Fibroblast of the aortic adventitia (primary cell): ENCODE data around the gene IL17REL. TPM values are rescaled to one million over a fixed set of nuclear protein-coding genes. Genes with fewer than 3 reads are reported as not detected.

Source experiments
- DNase-seq: peaks from one replicate; pipeline ENCODE4 v3.0.0-alpha.2; 2010; ENCODE audit warnings: low read depth
- H3K4me3 ChIP-seq: 2 replicates; pipeline ENCODE4 v1.5.1; 2011; ENCODE audit warnings: low read depth, mild to moderate bottlenecking, control low read depth, low read length, moderate library complexity
- total RNA-seq: library from RNA; depleted of rRNA; stranded (reverse); fragments of >200 nt; gene quantifications from 2 replicates; pipeline ENCODE4 v1.2.3, GENCODE V29; 2012; ENCODE audit warnings: low replicate concordance
- TF ChIP-seq, protein P1 (sequence below): IDR thresholded peaks from 2 replicates; pipeline ENCODE4 v1.5.1; 2011; ENCODE audit warnings: mild to moderate bottlenecking, low read length, control low read depth, inconsistent platforms; ENCODE audit not compliant: insufficient read depth

IL17REL gene
- total RNA-seq, 1 donor, result not detected

DNA sequence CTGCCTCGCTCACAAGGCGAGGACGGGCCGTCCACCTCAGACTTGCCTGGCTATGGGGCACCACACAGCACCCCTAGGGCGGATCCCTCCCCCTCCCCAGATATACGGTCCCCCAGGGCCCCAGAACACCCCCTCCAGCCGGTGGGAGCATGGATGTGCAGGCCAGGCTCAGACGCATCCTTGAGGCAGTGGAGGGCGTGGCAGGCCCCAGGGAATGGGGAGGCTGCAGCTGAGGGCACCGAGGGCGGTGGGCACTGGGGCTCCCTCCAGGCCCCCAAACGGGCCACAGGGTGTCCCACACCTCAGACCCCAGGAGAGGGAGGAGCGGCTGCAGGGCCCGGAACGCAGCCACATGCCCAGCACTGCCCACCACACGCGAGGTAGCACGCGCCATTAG is 33.5 kb upstream of the IL17REL start:
- DNase-seq, result no peak
- no peak overlapping the region for H3K4me3 ChIP-seq
- TF ChIP-seq, protein P1, sequence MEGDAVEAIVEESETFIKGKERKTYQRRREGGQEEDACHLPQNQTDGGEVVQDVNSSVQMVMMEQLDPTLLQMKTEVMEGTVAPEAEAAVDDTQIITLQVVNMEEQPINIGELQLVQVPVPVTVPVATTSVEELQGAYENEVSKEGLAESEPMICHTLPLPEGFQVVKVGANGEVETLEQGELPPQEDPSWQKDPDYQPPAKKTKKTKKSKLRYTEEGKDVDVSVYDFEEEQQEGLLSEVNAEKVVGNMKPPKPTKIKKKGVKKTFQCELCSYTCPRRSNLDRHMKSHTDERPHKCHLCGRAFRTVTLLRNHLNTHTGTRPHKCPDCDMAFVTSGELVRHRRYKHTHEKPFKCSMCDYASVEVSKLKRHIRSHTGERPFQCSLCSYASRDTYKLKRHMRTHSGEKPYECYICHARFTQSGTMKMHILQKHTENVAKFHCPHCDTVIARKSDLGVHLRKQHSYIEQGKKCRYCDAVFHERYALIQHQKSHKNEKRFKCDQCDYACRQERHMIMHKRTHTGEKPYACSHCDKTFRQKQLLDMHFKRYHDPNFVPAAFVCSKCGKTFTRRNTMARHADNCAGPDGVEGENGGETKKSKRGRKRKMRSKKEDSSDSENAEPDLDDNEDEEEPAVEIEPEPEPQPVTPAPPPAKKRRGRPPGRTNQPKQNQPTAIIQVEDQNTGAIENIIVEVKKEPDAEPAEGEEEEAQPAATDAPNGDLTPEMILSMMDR, result no peak

DNA sequence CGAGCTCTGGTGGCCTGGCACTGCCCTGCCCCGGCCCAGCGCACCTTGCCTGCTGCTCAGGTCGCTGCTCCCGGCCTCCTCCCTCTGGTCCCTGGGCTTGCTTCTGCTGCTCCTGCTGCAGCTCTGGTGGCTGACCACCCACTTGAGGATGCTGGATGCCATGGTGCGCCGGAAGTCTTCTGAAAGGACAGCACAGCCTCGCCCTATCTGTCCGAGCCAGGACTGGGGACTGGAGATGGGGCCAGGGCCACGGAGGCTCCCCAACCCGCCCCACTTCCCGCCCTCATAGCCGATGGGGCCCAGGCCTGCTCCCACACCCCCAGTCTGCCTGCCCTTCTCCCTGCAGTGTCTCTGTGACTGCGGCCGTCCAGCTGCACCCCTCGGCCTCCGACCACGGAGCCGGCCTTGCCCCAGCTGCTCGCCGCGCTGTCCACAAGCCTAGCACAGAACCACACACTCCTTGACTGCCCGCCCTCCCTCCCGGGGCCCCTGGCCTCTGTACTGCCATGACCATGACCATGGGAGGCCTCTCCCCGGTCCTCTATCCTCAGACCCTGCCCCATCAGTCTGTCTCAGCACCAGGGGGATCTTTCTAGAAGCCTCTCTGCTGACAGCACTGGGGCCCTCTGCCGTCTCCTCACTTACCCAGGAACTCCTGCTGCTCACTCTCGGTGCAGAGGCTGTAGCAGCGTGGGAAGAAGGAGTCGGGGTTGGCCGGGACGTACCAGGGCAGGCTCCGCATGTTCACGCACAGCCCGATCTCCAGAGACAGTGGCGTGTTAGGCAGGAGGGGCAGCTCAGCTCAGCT is 32.9 kb upstream of the IL17REL start:
- TF ChIP-seq, protein P1, result no peak
- DNase-seq, result no peak

DNA sequence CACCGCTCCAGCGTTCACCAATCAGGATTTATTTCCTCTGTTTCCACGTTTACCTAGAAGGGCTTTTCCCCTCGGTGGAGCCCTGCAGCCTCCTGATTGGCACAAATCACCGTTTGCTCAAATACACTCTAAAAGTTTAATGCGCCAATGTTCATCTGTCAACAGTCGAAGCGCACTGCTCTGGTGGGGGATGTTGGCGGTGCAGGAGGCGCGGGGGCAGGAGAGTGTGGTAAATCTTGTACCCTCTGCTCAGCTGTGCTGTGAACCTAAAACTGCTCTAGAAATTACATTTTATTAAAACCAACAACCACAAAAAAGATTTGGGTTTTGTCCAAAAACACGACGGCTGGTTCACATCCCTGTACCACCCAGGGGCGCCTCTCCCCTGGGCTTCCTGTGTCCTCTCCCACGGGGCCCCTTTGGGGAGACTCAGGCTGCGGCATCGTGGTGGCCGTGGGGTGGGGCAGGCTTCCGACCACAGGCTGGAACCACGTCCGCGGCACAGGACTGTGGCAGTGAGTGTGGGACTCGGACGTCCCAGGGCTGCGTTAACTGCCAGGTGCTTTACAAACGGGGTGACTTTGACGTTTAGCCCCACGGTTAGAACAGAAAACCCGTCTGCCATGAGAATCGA is 32.0 kb upstream of the IL17REL start:
- no peak for DNase-seq
- H3K4me3 ChIP-seq, result no peak overlapping the region
- TF ChIP-seq, protein P1, result no peak

More for the DNA sequence above, 32.9 kb upstream of the IL17REL start:
- H3K4me3 ChIP-seq, result no peak overlapping the region

DNA sequence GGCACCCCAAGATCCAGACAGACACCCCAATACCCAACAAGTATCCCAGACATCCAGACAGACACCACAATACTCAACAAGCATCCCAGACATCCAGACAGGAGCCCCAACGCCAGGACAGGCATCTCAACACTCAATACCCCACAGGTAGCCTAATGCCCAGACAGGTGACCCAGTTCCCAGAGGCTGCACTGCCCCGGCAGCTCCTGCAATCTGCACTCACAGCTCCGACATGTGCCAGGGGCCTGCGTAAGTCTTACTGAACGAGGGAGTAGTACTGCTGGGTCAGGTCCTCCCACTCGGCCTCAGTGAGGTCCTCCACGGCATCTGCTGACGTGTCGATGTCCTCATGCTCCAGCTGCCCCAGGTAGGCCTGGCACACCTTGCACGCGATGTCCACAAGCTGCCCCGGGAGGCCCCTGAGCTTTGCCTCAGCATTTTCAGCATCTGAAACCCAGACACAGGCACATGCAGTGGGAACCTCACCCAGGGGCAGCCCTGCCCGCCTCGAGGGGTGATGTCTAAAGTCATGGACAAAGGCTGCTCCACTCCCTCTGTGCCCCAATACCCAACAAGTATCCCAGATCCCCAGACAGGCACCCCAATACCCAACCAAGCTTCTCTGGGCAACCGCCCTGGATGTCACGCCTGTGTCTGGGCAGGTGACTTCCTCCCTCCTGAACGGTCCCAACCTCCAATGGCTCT is 28.9 kb upstream of the IL17REL start:
- no peak overlapping the region for H3K4me3 ChIP-seq
- TF ChIP-seq, protein P1, result no peak
- DNase-seq, result no peak

DNA sequence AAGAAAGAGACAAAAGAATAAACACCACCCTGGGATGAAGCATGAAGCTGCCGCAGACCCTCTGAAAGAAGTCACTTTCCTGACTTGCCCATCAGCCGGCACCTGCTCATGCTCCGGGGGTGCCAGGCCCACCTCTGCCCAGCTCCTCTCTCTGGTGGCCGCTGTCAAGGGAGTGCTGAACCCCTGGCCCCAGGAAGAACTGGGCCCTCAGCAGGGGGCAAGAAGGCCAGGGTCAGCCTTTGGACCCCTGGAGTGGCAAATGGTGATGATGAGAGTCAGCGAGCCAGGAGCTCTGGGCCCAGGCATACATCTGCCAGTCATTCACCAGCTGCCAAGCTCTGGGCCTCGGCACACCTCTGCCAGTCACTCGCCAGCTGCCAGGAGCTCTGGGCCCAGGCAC is 28.2 kb upstream of the IL17REL start:
- no peak for DNase-seq
- no peak overlapping the region for H3K4me3 ChIP-seq
- TF ChIP-seq, protein P1, result no peak

DNA sequence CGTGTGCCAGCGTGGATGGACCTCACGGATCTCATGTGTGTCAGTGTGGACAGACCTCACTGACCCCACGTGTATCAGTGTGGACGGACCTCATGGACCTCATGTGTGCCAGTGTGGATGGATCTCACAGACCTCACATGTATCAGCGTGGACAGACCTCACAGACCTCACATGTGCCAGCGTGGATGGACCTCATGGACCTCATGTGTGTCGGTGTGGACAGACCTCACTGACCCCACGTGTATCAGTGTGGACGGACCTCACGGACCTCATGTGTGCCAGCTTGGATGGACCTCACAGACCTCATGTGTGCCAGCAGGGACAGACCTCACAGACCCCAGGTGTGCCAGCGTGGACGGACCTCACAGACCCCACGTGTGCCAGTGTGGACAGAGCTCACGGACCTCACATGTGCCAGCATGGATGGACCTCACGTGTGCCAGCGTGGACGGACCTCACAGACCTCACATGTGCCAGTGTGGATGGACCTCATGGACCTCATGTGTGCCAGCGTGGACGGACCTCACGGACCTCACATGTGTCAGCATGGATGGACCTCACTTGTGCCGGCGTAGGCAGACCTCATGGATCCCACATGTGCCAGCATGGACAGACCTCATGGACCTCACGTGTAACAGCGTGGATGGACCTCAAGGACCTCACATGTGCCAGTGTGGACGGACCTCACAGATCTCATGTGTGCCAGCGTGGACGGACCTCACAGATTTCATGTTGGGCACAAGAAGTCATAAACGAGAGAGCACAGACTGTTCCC is 27.3 kb upstream of the IL17REL start:
- TF ChIP-seq, protein P1, result no peak
- no peak for DNase-seq
- H3K4me3 ChIP-seq, result no peak overlapping the region
